IgD-negative memory B cell (primary cell): ENCODE results near the gene PRSS21. TPM values are rescaled to one million over a fixed set of nuclear protein-coding genes. Genes with fewer than 3 reads are reported as not detected.

Experiments
- H3K27ac Mint-ChIP-seq, 3 donors: one replicate each; pipeline ENCODE4 v1.8.0; 2020 to 2022; ENCODE audit warnings: mild to moderate bottlenecking in 3 of 3, mixed read lengths in 3 of 3, moderate library complexity in 1 of 3
- H3K27me3 Mint-ChIP-seq: one replicate; pipeline ENCODE4 v1.8.0; 2021; ENCODE audit warnings: mixed read lengths
- H3K36me3 Mint-ChIP-seq: one replicate; pipeline ENCODE4 v1.8.0; 2020; ENCODE audit warnings: mild to moderate bottlenecking, mixed read lengths
- H3K4me1 Mint-ChIP-seq, 3 donors: one replicate each; pipeline ENCODE4 v1.8.0; 2020 to 2022; ENCODE audit warnings: mixed read lengths in 3 of 3, mild to moderate bottlenecking in 1 of 3
- H3K4me3 Mint-ChIP-seq, 4 donors: one replicate each; pipeline ENCODE4 v1.8.0; 2020 to 2022; ENCODE audit warnings: mild to moderate bottlenecking in 4 of 4, mixed read lengths in 4 of 4, moderate library complexity in 3 of 4
- H3K9me3 Mint-ChIP-seq, 3 donors: one replicate each; pipeline ENCODE4 v1.8.0; 2020 to 2021; ENCODE audit warnings: mixed read lengths in 3 of 3, mild to moderate bottlenecking in 1 of 3
- polyA plus RNA-seq: library from polyadenylated mRNA; unstranded; fragments of 300-500 nt; fragmentation: Illumina TruSeq; gene quantifications from one replicate; pipeline ENCODE4 v1.2.3, GENCODE V29; 2021

The PRSS21 gene
- polyA plus RNA-seq, 1 donor from 2014 or later, result 10.4 TPM

GRCh38 chr16:2786061-2786825 is 30.8 kb upstream of the PRSS21 start:
- H3K36me3 Mint-ChIP-seq, result no peaks in the 10 kb centered on the region
- H3K4me1 Mint-ChIP-seq, result no peaks in the 10 kb centered on the region
- H3K4me3 Mint-ChIP-seq, result peak overlapping the region in 3 of 4 donors; percentile 30 to 68 (median 38)
- H3K27me3 Mint-ChIP-seq, result peaks cover 14% of the 10 kb centered on the region
- H3K9me3 Mint-ChIP-seq, result no peaks in the 10 kb centered on the region
- H3K27ac Mint-ChIP-seq, result no peak overlapping the region

- Mint-ChIP-seq H3K27ac (no peak overlapping the region), H3K4me3 (no peak overlapping the region), H3K27me3 (peaks cover 17% of the 10 kb centered on the region), H3K9me3 (no peaks in the 10 kb centered on the region), H3K36me3 (no peaks in the 10 kb centered on the region), H3K4me1 (no peaks in the 10 kb centered on the region)
These were observed 30.2 kb upstream of the PRSS21 start for GRCh38 chr16:2786826-2787151.

GRCh38 chr16:2787406-2787805 is 29.6 kb upstream of the PRSS21 start, which contains the start of gene PRSS33:
PRSS33 (minus strand) TSS chr16:2787560; CDS start chr16:2786547, 1,013 bp downstream.
- H3K27me3 Mint-ChIP-seq, result peaks cover 21% of the 10 kb centered on the region
- H3K4me3 Mint-ChIP-seq, result peak within 1 kb of the TSS in 2 of 4 donors; percentile 54 to 68

GRCh38 chr16:2787961-2788360 is 29.1 kb upstream of the PRSS21 start:
- Mint-ChIP-seq H3K9me3 (no peaks in the 10 kb centered on the region), H3K27me3 (peaks cover 21% of the 10 kb centered on the region), H3K36me3 (no peaks in the 10 kb centered on the region), H3K4me3 (peak overlapping the region in 1 of 4 donors; percentile 54), H3K4me1 (no peaks in the 10 kb centered on the region), H3K27ac (no peak overlapping the region)

More at GRCh38 chr16:2787406-2787805, 29.6 kb upstream of the PRSS21 start, which contains the start of gene PRSS33:
- no peak within 1 kb of the TSS for H3K27ac Mint-ChIP-seq
- H3K36me3 Mint-ChIP-seq, result no peaks in the 10 kb centered on the region
- H3K9me3 Mint-ChIP-seq, result no peaks in the 10 kb centered on the region
- no peaks in the 10 kb centered on the region for H3K4me1 Mint-ChIP-seq

- Mint-ChIP-seq H3K4me1 (no peaks in the 10 kb centered on the region), H3K27ac (no peak overlapping the region), H3K27me3 (peaks cover 24% of the 10 kb centered on the region), H3K4me3 (no peak overlapping the region), H3K9me3 (no peaks in the 10 kb centered on the region), H3K36me3 (no peaks in the 10 kb centered on the region)
These were observed 26.4 kb upstream of the PRSS21 start for GRCh38 chr16:2790631-2791030.

GRCh38 chr16:2791174-2791573 is 25.9 kb upstream of the PRSS21 start:
- H3K36me3 Mint-ChIP-seq, result no peaks in the 10 kb centered on the region
- peaks cover 25% of the 10 kb centered on the region for H3K27me3 Mint-ChIP-seq
- H3K27ac Mint-ChIP-seq, result no peak overlapping the region
- no peaks in the 10 kb centered on the region for H3K4me1 Mint-ChIP-seq
- H3K9me3 Mint-ChIP-seq, result no peaks in the 10 kb centered on the region
- no peak overlapping the region for H3K4me3 Mint-ChIP-seq

- Mint-ChIP-seq H3K27me3 (peaks cover 29% of the 10 kb centered on the region), H3K4me1 (no peaks in the 10 kb centered on the region), H3K9me3 (no peaks in the 10 kb centered on the region), H3K36me3 (no peaks in the 10 kb centered on the region), H3K4me3 (no peak overlapping the region), H3K27ac (no peak overlapping the region)
These were observed 24.1 kb upstream of the PRSS21 start for GRCh38 chr16:2792940-2793339.

- H3K27me3 Mint-ChIP-seq, result peaks cover 20% of the 10 kb centered on the region
- H3K27ac Mint-ChIP-seq, result peak overlapping the region in 1 of 3 donors; percentile 39
These were observed 21.5 kb upstream of the PRSS21 start for GRCh38 chr16:2795395-2796143.

GRCh38 chr16:2798723-2799204 is 18.3 kb upstream of the PRSS21 start:
- no peak overlapping the region for H3K4me3 Mint-ChIP-seq
- H3K36me3 Mint-ChIP-seq, result no peaks in the 10 kb centered on the region
- peaks cover under 1 to 5% (median 3%) of the 10 kb centered on the region in 3 donors for H3K9me3 Mint-ChIP-seq
- no peak overlapping the region for H3K27ac Mint-ChIP-seq
- H3K27me3 Mint-ChIP-seq, result peaks cover 9% of the 10 kb centered on the region
- no peaks in the 10 kb centered on the region for H3K4me1 Mint-ChIP-seq

More at GRCh38 chr16:2795395-2796143, 21.5 kb upstream of the PRSS21 start:
- H3K4me1 Mint-ChIP-seq, result no peaks in the 10 kb centered on the region
- no peaks in the 10 kb centered on the region for H3K9me3 Mint-ChIP-seq
- no peaks in the 10 kb centered on the region for H3K36me3 Mint-ChIP-seq
- no peak overlapping the region for H3K4me3 Mint-ChIP-seq

GRCh38 chr16:2799205-2799858 is 17.7 kb upstream of the PRSS21 start:
- peaks cover 3 to 5% (median 4%) of the 10 kb centered on the region in 3 donors for H3K9me3 Mint-ChIP-seq
- no peak overlapping the region for H3K27ac Mint-ChIP-seq
- H3K36me3 Mint-ChIP-seq, result no peaks in the 10 kb centered on the region
- no peak overlapping the region for H3K4me3 Mint-ChIP-seq
- peaks cover 11% of the 10 kb centered on the region for H3K27me3 Mint-ChIP-seq
- H3K4me1 Mint-ChIP-seq, result no peaks in the 10 kb centered on the region

GRCh38 chr16:2799859-2800226 is 17.2 kb upstream of the PRSS21 start:
- H3K9me3 Mint-ChIP-seq, result peaks cover 3 to 5% (median 4%) of the 10 kb centered on the region in 3 donors
- H3K36me3 Mint-ChIP-seq, result no peaks in the 10 kb centered on the region
- no peak overlapping the region for H3K4me3 Mint-ChIP-seq
- H3K4me1 Mint-ChIP-seq, result no peaks in the 10 kb centered on the region
- H3K27ac Mint-ChIP-seq, result no peak overlapping the region
- peaks cover 13% of the 10 kb centered on the region for H3K27me3 Mint-ChIP-seq

GRCh38 chr16:2803545-2804195 is 13.4 kb upstream of the PRSS21 start:
- Mint-ChIP-seq H3K9me3 (peaks cover 3 to 5% (median 4%) of the 10 kb centered on the region in 3 donors), H3K4me3 (no peak overlapping the region), H3K4me1 (no peaks in the 10 kb centered on the region), H3K27ac (no peak overlapping the region), H3K27me3 (peaks cover 18% of the 10 kb centered on the region), H3K36me3 (no peaks in the 10 kb centered on the region)

- H3K4me1 Mint-ChIP-seq, result no peaks in the 10 kb centered on the region
- peaks cover 5 to 14% (median 5%) of the 10 kb centered on the region in 3 donors for H3K9me3 Mint-ChIP-seq
- no peak overlapping the region for H3K27ac Mint-ChIP-seq
- no peaks in the 10 kb centered on the region for H3K36me3 Mint-ChIP-seq
- peak overlapping the region in 1 of 4 donors; percentile 16 for H3K4me3 Mint-ChIP-seq
- peaks cover 23% of the 10 kb centered on the region for H3K27me3 Mint-ChIP-seq
These were observed 12.3 kb upstream of the PRSS21 start for GRCh38 chr16:2804728-2805127.

- no peaks in the 10 kb centered on the region for H3K36me3 Mint-ChIP-seq
- peaks cover 31% of the 10 kb centered on the region for H3K27me3 Mint-ChIP-seq
- H3K4me3 Mint-ChIP-seq, result no peak overlapping the region
- H3K9me3 Mint-ChIP-seq, result peaks cover 5 to 15% (median 5%) of the 10 kb centered on the region in 3 donors
- H3K4me1 Mint-ChIP-seq, result no peaks in the 10 kb centered on the region
- H3K27ac Mint-ChIP-seq, result no peak overlapping the region
These were observed 10.8 kb upstream of the PRSS21 start for GRCh38 chr16:2806286-2806685.
